Fibroblast of peridontal ligament (primary cell): Measurements from ENCODE around the gene CCDC88C.
A peak's percentile ranks its signal among the peaks of the same experiment; 100 is the strongest.

Experiments used
- DNase-seq: peaks from one replicate; pipeline ENCODE4 v3.0.0-alpha.2; 2010; ENCODE audit errors: extremely low read depth

CCDC88C gene

DNA sequence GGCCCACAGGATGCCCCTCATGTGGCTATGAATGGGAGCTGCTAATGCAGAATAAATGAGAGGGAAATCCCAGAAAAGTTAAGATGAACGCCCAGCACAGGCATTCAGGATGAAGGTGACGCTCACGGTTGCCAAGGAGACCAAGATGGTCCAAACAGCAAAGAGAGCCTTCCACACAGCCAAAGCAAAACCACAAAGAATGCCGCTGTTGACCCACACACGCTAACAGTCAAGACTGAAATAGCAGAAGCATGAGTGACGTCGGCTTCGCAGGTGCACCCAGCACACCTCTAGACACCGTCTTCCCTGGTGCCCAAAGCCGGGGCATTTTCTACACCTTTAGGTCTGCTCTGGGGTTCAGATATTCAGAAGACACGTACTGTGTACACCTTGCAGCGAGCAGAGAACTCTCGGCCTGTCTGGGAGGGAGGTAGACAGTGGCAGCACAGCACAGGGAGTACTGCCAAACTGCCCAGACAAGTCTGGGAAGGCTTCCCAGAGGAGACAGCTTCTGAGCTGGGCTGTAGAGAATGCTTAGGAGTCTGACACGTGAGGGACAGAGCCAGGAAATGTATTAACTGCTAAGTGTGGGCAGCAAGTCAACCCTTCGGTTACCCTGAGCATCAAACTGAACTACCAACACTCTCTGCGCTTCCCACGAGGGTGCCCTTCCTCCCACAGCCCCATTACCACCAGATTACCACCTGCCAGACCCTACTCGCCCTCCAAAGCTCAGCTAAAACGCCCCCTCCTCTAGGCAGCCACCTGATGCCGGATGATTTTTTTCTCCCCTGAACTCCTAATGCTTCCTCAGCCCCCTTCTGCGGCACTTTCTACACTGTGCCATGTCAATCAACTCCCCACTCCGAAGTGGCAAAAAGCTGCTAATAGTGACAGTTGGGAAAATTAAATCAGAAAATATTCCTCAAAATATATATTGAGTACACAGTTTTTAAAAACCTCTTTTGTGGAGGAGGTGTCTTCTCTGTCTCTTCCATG, 50.1 kb downstream of the CCDC88C start:
- DNase-seq, result peak; percentile 10

DNA sequence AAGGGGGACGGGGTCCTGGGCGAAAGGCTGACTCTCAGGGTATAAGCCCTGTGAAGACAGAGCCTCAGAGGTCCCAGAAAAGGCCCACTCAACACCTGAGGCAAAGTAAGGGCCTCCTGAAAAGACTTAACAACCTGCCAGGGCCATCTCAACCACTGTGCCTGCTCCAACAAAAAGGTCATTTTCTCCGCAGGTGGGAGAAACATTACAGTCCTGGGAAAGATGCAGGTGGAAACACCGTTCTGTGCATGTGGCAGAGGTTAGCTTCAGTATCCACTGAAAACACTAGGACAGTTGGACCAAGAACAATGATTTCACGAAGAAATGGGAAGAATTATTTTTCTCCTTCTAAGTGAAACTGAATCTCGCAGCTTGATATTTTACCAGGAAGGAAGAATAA, 50.9 kb downstream of the CCDC88C start:
- DNase-seq, result no peak

DNA sequence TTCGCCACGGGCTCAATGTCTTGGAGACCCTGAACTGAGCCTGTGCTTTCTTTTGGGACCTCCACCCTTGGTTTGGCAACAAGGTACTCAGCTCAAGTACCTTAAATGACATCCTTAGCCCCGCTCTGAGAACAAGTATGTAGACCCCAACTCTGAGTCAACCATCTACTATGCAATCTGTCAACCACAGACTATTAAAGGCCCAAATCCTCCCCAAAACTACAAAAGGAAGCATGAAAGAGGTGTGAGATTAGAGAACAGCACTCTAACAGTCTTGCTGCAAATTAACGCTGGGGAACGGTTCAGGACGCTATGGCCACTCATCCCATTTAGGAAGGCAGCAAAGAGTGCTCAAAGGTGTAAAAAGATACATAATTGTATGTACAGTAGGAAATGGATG, 52.1 kb downstream of the CCDC88C start:
- DNase-seq, result no peak

- DNase-seq, result no peak
Measured at GRCh38 chr14:91364524-91365270, 52.9 kb downstream of the CCDC88C start.

DNA sequence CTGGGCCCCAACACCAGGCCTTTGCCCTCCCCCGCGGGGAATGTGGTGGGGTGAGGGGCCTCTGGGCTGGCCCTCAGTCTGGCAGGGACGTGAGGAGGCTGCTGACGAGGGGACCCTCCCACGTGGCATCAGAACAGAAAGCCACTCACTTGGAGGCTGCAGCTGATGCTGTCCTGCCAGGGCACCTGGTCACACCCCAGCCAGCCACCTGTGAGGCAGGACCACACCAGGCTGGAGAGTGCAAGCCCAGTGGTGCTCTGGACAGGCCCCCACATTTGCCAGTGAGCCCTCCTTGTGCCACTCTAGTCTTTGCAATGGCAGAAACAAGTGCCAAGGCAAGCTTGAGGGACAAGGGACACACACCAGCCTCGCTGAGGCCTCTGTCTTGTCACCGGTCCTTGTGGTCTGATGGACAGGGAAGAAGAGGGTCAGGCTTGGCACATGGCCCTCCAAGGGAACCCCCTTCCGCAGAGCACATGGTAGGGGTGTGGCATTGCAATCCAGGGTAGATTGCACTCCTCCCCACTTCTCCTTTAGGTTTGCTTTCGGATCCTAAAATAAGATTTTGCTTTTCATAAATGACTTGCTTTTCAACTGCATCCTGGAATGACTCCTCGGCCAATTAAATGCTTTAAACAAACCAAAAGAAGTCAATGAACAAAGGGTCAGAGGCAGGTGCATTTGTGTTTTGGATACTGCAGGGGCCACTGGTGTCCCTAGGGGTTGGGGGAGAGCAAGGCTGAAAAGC, 53.7 kb downstream of the CCDC88C start:
- DNase-seq, result no peak

GRCh38 chr14:91361233-91361811, 56.3 kb downstream of the CCDC88C start:
- DNase-seq, result peak; percentile 39

- DNase-seq, result no peak
Measured at GRCh38 chr14:91360490-91361232, 57.0 kb downstream of the CCDC88C start.

GRCh38 chr14:91358654-91359220, 58.9 kb downstream of the CCDC88C start:
- DNase-seq, result no peak

DNA sequence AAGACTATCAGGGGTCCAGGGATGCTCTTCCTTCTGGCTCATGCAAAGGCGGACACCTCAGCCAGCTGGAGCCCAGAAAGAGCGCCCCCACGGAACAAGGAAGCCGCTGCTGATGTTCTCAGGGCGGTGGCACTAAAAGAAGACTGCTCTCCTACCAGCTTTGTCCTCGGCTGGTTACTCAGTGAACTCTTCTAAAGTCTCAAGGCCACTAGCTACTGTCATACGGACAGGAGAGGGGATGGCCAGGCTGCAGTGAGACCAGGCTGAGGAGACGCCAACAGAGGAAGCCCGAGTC, 59.6 kb downstream of the CCDC88C start:
- no peak for DNase-seq

GRCh38 chr14:91357272-91358024, 60.2 kb downstream of the CCDC88C start:
- no peak for DNase-seq

DNA sequence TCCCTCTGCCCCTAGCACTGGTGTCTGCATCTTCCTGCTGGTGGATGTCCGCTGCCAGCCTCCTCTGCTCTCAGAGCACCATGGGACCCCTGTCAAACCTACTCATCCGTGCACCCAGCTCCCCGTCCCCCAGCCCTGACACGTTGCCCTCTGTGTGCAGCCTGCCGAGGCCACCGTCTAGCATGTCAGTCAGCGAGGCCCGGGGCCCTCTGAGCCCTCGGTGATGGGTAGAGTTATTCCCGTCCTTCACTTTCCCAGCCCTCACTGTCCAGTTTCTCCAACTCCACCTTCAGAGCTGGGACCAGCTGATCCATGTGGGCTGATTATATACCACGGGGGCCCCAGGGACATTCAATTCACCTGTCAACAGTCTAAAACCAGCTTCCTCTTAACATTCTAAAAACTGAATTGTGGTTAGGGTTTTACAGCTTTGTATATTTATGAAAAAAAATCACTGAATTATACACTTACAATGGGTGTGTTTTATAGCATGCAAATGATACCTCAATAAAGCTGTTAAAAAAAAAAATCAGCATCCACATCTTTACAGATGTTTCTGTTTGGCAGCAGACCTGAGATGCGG, 61.3 kb downstream of the CCDC88C start:
- no peak for DNase-seq

- no peak for DNase-seq
Measured at GRCh38 chr14:91354979-91355685, 62.5 kb downstream of the CCDC88C start.

DNA sequence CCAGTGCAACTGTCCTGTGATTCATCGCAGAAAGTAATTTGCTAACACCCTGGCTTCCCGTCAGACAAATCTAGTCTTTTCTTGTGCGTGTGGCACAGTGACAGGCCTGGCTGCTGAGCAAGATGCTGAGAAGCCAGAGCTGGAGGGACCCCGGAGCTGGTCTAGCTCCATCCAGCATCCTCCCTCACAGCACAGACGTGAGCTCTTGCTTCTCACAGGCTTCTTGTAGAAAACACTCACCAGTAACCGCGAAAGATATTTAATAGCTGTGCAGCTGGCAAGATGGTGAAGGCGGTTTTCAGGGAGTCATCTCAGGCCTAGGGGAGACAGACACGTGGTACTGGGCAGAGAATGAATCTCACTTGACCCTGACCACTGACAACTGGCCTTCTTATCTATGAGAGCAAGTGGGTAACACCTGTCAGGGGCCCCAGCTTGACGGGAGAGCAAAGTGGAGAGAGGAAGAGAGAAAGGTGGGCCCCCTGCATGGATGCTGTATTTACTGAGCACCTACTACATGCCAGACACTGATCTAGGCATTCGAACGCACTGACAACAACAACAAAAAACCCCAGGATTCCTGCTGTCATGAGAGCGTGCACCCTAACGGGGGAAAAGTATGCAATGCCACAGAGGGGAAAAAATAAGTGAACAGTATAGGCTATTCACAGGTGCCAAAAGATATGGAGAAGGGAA, 63.3 kb downstream of the CCDC88C start:
- no peak for DNase-seq

GRCh38 chr14:91352728-91353692, 64.6 kb downstream of the CCDC88C start:
- no peak for DNase-seq

- peak; percentile 22 for DNase-seq
Measured at GRCh38 chr14:91352053-91352452, 65.6 kb downstream of the CCDC88C start.

GRCh38 chr14:91351512-91351862, 66.1 kb downstream of the CCDC88C start:
- no peak for DNase-seq

GRCh38 chr14:91350813-91351511, 66.7 kb downstream of the CCDC88C start:
- peak; percentile 58 for DNase-seq
